Activated CD4-positive, alpha-beta T cell treated with anti-CD3 and anti-CD28 coated beads, Interleukin-2, amount 50 U/mL, for 48 hours (primary cell): Measurements from ENCODE around the gene TRIM44.

Source experiments
- DNase-seq, 2 experiments: peaks; one replicate each; pipeline ENCODE4 v3.0.0-alpha.2; 2020

The TRIM44 gene

DNA sequence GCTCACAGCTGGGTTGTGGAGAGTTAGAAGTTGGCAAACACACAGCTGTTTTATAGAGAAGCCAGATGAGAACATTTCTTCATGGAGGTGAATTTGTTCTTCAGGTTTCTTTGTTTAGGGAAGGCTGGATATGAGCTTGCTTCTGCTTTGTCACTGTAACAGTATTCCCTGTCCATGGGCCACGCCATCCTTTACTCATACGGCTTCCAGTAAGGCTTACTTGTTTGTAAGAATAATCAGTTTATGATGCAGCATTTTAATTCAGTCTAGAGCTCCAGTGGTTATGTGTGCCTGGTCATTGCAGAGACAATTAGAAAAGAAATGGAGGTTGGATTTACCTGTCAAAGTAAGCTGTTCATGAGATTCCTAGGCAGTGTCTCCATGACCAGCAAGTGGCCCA, 131.8 kb downstream of the TRIM44 start:
- DNase-seq: no peak

DNA sequence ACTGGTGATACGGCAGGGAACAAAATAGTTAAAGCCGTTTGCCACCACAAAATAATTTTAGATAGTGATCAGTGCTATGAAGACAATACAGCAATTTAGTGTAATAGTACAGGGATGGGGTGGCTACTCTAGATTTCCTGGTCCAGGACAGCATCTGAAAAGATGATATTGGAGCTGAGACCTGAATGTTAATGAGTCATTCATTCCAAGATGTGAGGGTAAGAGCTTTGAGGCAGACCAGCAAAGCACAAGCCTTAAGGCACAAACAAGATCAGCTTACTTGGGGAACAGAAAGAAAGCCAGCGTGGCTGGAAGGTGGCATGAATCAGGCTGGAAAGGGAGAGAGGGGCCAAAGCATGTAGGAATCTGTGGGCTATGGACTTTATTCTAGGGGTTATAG, 132.3 kb downstream of the TRIM44 start:
- no peak for DNase-seq

DNA sequence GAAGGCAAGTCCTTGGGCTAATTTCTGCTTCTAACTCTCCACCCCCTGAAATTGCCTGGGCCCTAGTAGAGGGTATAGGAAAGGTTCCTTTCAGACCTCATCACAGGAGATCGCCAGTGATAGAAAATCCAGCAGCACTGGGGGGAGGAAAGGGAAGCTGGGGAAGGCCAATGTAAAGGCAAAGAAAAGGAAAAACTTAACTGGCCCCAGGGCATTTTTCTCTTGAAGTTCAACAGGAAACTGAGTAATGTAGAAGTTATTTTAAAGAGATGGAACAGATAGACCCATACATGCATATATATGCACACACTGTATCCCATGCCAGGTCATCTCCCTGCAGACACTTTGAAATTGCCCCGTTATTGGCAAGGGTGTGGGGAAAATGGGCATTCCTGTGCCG, 134.0 kb downstream of the TRIM44 start:
- no peak for DNase-seq

DNA sequence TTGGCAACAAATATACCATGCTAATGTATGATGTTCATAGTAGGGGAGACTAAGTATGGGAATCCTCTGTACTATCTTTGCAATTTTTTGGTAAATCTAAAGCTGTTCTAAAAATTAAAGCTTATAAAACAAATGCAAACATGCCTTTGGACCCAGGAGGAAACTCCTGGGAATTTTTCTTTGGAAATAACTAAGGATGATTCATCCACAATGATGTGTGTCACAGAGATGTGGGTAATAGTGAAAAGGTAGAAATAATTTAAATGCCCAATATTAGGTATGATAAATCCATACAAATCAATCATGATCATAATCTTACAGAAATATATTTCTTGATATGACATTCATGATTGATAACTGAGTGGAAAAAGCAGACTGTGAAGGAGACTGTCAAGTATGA, 135.8 kb downstream of the TRIM44 start:
- DNase-seq: no peak

DNA sequence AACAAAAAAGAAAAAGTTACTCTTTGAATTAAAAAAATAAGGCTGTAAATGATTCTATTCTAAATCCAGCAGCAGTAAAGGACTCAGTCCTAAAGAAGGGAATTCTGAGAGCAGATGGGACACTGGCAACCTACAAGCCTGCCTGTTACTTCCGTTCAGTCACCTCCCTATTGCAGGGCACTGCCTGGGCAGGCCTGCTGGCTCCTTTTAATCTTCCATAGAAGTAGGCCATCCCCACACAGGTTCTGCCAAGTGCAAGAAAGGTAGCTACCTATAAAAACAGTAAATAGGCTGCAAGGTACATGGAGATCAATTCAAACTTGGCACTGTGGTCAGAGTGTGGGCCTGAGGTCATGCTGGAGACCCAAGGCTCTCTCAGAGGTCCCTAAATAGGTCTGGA, 136.4 kb downstream of the TRIM44 start:
- DNase-seq: no peak

DNA sequence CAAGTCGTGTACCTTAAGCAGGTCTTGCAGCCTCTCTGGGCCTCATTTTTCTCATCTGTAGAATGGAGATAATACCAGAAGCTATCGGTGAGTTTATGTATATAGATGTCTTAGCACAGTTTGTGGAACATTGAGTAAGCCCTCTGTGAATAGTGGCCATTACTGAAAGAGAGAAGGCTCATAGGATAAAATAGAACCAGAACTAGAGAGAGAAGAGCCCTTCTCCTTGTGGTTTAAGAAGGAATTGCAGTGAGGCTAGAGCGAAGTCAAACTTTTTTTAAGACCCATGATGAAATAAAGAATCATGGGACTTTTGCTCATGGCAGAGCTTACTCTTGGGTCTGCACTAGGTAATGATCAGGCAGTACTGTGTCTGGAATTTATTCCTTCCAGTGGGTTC, 137.1 kb downstream of the TRIM44 start:
- no peak for DNase-seq

DNA sequence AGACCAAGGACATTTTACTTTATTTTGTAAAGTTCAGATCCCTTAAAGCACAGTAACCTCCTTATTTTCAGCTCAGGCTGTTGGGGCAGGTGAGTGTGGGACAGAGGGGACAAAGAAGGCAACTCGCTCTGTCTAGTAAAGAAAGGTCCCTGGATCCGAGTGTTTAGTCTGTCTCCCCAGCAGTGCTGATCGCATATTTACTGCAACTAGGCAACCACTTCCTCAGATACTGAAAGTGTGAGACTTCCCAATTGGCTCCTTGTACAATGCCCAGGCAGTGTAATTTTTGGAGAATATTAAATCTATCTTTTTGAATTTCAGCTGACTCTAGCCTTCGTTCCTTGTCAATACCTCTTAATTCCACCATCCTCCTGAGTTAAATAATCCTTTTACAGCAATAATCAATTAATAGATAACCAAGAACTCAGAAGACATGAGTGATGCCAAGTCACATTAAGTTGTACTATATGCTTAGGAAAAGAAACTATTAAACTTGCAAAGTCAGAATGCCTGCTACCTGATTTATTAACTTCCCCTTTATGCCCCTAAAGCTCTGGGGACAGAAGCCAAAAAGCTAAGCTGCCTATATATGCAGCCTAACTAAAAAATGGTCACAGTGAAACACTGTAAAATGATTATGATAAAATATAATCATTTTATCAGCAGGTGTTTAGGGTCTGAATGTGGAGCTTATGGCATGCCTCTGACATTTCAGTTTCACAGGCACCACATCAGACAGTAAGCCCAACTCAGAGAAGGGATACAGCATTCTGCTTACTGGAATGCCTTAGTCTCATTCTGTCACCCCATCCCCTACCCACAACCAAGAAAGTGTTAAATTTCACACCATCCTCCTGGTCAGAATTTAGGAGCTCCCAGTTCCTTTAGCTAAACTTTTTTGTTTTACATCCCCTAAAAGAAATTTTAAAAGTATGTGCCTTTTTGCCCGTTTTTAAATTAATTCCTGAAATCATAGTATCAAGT, 138.7 kb downstream of the TRIM44 start:
- DNase-seq: no peak

DNA sequence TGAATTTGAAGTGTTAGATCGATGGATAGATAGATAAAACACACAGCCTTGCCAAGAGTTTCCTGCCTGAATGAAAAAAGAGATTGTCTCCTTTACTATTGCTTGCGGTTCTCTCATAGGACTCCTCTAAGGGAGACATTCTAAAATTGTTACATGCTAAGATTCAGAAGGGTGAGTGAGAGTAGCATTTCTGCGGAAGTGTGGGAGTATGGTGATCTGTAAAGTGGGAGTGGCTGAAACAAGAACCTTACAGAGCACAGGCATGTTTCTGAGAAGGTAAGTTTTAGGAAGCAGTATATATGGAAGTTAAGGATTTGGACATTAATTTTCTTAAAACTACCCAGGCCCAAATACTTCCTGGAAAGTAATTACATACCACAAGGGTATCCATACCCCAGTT, 139.6 kb downstream of the TRIM44 start:
- DNase-seq: no peak

DNA sequence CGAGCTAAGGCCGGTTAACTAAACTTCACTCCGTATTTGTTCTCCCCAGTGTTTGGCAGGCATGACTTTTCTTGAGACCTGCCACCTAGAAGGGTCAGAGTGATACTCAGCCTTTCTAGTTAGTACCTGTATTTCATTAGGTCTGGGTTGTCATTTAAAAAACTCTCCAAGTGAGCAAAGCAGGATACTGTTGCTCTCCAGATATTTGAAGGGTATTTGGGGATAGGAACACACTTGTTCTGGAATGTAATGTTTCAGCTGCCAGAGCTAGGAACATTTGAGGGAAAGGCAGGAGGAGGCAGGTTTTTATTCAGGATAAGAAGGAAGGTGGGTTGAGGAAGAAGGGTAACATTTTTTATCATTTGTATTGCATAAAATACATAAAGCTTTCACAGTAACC, 140.1 kb downstream of the TRIM44 start:
- no peak for DNase-seq

DNA sequence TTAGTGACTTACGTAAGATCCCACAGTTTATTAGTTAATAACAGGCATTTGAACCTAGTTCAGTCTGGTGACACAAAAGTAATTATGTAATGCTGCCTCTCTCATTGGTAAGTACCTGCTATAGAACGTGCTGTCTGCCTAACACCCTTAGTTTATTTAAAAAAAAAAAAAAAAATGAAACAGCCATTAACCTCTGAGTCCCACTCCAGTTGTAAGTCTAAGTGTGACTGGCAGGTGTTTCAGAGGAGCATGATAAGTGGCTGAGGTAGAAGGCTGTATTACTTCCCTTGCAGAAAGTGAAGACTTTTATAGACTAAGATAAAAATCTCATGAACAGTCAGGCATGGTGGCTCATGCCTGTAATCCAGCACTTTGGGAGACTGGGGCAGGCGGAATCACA, 140.5 kb downstream of the TRIM44 start:
- no peak for DNase-seq

DNA sequence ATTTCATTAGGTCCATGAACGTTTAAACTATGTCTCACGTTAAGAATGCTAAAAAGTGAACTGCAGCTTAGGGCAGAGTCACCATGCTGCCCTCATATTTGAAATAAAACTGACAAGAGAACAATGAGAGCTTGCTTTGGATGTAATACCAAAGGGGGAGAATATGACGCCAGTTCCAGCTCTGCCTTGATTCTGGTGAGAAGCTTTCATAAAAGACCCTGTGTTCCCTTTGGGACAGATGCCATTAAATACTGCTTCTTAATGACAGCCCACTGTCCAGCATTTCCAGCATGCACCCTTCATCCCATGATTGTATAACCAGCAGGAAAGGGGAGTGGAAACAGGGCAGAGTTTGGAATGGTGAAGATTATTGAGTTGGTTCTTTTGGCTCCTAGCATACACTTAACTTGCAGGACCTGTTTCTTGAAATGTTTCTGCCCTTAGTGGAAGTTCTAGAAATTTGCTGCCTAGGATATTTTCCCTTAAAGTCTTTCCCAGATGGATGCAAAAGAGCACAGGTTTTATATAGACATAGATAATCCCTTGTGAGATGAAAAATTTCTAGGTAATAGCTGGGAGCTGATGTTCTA, 142.0 kb downstream of the TRIM44 start:
- no peak for DNase-seq

DNA sequence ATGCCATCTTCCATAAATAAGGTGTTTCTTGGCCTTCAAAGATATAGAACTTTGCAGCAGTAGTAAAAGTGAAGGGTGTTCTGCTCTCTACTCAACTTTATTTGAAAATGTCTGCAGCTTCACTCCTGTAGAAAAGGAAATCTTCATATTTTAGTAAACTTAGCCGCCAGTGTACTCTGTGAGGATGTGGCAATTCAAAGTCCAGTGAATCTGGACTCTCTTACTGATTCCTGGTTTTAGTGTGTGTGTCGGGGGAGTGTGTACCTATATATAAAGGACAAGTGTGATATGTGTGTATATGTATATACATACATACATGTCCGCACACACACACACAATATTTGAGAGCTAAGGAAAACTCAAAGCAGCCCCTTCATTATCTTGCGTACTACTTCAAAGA, 147.0 kb downstream of the TRIM44 start:
- DNase-seq: no peak

DNA sequence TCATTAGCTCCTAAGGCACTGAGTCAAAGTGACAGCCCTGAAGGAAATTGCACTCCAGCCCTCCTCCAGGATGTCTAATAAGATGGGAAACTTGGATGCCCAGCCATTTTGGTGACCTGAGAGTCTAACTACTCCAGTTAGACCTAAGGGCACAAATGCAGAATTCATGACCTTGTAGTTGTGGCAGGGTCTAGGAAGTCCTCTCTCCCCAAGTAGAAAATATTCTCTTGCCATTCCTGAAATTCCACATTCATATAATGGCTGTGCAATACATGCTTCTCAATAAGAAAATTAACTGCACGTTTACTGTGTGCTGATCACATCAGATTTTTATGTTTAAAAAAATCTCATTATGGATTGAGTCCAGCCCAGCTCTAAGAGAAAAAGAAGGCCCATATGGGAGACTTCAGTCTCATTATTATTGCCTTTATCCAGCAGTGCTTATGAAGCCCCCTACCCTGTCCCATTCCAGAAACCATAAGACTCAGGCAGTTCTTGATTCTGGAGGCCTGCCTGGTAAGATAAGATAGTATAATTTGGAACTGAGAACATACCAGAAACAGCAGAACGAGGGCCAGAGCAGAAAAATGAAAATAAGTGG, 147.6 kb downstream of the TRIM44 start:
- DNase-seq: no peak

DNA sequence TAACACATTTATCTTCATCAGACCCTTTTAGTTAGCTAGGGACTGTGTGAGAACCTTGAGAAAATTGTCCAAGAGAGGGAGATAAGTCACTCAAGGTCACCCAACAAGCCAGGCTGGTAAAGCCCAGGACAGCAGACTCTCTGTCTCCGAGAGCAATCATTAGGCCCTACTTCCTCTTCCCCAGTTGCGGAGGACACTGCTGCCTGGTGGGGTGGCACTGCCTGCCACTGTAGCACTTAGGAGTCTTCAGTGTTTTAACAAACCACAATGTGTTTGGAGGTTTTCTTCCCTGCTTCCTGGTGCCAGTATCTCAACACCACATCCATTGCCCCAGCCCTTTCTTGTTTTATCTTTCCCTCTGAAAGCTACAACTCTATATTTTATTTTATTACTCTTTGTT, 149.2 kb downstream of the TRIM44 start:
- no peak for DNase-seq

DNA sequence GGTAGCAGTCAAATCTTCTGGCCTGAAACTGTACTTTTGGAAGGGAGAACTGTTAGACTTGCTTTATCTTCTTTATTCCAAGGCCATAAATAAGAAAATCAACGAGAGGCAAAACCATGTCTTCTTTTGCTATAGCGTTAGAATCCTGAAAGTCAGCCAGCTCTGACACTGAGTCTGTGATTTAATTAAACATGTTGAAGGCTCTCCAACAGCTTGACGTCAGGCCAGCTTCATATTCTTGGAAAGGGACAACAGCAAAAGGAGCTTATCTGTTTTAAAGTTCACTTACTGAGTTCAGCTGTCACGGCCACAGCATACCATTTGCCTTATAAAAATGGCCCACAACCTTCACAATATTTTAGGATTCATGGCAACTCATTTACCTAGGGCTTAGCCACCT, 150.3 kb downstream of the TRIM44 start:
- no peak for DNase-seq

DNA sequence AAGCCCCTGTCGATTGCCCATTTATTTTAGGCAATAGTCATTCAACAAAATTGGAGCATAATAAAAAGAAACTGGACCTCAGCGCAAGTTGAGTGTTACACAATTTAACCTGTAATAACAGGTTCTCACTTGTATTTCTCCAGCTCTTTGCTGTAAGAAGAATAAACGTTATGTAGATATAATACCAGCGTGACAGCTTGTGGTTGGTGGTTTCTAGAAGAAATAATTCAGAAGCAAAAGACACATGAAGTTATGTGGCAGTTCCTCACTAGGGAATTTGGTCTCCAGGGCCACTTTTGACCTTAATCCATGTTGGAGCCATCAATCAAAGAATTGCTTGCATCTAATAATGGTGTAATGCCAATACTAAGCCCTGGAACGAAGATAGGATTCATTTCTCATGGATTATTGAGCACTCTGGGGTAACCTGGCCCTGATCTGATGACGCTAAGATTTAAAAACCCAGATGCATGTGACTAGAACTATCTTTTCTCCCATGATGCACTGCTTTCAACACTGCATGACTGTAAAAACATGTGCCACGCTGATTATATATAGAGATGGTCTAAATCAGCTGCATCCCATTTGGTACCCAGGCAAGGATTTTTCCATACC, 151.6 kb downstream of the TRIM44 start:
- no peak for DNase-seq

DNA sequence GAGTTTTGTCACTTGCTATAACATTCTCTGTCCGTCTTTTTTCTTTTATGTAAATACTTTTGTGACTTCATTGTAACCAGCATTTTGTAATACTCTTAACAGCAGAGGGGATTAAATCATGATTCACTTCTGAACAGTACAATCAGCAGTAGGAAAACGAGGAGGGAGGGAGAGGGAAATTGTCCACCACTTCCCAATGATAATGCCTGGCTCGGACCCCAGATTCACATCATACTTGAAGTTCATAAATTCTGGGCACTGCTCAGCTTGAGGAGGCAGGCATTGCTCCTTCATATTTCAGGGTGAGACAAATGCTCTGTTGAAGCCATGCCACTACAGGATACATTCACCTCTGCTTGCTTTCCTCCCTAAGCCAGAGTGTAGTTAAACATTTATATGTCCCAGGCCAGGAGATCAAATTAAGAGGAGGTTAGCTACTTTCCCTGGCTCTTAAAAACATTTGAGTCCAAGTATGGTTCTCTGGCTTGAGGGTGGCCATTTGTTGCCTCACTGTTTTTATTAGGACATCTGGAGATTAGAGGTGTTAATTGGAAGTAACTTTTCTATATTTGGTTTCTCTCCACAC, 152.2 kb downstream of the TRIM44 start:
- no peak for DNase-seq

DNA sequence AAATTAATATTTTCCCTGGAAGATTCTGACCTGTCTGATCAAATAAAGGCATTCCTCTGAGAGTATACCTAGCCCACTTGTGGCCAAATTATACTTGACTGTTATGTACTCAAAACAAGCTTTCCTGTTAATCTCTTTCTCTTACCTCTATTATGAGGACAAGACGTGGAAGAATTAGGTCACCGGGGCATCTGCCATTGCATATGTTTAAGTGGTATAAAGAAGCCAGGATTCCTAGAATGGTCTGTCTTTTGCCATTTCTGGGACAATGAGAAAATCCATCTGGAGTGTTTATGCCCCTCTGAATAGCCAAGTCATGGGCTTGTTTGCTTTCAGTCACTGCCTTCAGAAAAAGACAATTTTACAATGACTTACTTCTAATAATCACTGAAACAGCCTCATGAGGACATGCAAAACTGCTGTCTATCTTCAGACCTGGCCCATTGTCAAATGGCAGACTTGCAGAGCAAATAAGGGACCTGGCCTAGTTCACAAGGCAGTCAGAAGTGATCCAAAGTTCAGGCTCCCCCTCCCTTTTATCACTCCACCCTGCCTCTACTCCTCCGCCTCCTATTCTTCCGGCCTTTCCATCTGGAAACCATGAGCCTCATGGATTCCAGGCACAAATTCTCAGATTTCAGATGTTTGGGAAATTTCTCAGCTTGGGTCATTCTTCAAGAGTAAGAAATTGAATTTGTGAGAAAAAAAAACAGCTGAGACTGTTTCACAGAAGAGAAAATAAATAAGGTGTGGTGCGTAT, 153.2 kb downstream of the TRIM44 start:
- DNase-seq: no peak

DNA sequence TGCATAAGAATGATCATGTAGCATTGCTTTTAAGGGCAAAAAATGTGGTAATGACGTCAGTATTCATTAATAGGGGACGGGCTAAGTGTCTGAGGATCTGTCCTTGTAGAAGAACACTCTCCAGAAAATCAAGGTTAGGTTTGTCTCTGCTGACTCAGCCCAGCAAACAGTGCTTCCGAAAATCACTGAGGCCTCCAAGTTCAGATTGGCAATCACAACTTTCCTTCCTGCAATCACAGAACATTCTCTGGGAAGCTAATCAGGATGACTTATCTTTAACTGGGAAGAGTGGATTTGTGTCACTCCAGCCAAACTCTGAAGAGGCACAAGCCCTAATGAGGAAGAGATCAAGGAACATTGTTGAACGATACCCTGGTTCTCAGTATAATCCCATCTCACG, 158.0 kb downstream of the TRIM44 start:
- DNase-seq: no peak

DNA sequence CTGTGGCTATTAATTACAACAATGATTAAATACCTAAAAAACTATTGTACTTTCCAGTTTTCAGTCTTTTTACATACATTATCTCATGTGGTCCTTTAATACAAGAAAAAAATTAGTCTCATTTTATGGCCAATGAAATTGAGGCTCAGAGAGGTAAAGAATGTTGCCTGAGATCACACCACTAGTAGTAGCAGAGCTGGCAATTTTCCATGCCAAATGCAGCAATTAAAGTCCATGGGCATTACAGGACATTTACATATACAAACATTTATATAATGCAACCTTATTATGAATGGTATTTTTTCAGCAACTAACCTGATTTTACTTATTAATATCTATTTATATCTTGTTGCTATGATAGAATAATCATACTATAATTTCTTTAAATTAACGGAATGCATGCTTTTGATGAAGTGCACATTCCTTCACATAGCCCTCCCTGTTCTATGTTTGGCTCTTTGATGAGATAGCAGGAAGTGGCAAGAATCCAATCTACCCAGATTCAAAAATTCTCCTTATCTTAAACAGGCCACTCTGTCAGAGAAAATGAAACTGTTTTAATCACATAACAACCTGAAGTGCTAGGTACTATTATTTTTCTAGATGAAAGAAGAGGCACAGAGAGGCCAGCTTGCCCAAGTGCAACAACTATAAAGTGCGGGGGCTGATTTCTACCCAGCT, 160.4 kb downstream of the TRIM44 start:
- DNase-seq: no peak

DNA sequence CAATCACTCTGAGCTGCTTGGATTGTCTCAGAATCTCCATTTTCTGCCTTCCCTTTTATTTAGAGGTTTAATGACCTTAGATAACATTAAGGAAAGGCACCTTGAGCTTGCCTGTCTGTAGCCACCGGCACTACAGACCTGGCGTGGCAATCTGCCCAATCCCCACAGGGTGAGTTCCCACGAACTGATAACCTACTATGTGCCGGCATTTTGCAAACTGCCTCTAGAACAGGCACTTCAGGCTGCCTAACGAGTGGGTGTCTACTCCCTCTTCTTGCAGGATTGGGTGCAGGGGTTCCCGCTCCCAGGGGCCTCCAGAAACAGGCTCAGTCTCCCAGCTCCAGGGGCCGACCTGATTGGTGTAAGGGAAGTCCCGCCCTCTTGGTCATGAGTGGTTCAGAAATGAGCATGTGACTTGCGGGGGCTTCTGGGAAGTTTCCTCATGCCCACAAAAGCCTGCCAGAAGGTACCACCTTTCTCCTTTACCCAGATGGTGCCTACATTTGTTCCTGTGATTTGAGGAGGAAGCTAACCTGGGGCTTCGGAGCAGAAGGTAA, 161.2 kb downstream of the TRIM44 start:
- no peak for DNase-seq

DNA sequence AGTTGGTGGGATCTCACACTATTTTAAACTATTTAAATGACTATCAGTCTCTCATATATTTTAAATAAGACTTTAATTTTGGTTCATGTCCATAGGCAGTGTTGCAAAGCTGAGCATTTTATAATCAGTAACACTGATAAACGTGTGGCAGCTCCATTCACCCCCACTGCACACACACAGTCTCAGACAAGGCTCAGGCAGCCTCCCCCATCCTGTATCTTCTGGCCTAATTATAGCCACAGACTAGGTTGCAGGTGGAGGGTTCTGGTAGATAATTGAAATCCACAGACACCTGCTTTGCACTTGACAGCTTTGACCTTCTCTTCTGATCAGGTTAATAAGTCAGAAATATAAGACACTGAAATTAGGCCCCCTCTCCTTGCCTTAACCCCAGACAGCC, 162.8 kb downstream of the TRIM44 start:
- DNase-seq: no peak
